Measurements from ENCODE around the gene RNF115. TPM values are rescaled to one million over a fixed set of nuclear protein-coding genes. Genes with fewer than 3 reads are reported as not detected.
"Not testable (repeated sequence)": the region's sequence is repeated elsewhere in the genome, so short reads cannot be mapped to it uniquely, and the experiment has no call there.

The RNF115 gene
- total and polyA plus RNA-seq, 2 of the 4 experiments (the other 2 are of a cell fraction), result 13.5 to 22.9 TPM

DNA sequence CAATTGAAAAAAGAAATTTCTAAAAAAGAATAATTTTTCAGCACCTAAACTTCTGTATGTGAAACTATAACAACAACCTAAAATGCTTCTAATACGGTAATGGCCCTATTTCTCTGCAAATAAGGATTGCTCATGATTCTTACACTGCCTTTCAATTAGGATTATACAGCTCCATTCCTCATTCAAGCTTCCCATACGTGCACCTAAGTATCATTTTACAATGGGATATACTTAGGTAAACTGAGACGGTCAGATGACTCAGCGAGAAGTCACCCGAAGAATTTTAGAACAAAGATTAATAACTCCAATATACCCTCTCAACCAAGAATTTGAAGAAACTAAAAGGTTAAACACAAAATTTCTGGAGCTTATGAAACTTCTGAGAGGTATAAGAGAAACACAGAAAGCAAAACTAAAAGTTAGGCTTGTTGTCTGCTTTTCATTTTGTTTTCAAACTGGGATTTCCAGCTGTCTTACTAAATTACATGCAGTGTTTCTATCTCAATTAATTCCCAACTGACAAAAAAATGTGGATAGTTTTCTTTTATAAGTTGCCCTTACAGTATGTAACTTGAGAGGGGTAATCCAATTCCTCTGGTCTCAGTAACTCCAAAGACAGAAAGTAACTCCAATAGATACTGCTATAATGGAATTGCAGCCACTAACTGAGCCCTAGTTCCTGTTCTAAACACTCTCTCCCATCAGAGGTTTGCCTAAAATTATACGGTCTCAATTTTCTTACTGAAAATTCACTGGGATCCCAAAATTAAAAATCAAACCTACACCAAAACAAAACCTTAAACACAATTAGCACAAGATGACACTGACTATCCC, 10.7 kb downstream of the RNF115 start:
- H2BK5ac ChIP-seq (ENCODE audit: low read depth, low read length, poor library complexity, severe bottlenecking); BruUV-seq (replicated peaks); H3K9ac ChIP-seq (ENCODE audit: low read depth, low read length); H2BK20ac ChIP-seq (ENCODE audit: low read depth, low read length); POLR2A ChIA-PET (ENCODE audit: unreplicated experiment); H3K36me3 ChIP-seq (ENCODE audit: control insufficient read depth, insufficient read depth, low read length); H3K4me1 ChIP-seq (ENCODE audit: control insufficient read depth, insufficient read depth, low read length); H4K5ac ChIP-seq (ENCODE audit: low read depth, low read length); intact Hi-C loops (cut with micrococcal nuclease); CTCF ChIA-PET; H3K27ac ChIP-seq (ENCODE audit: insufficient read depth, low read length); H2AK5ac ChIP-seq (ENCODE audit: low read depth, low read length); H2BK15ac ChIP-seq (ENCODE audit: low read depth, low read length); H3K27me3 ChIP-seq (ENCODE audit: control insufficient read depth, insufficient read depth, low read length); H4K91ac ChIP-seq (ENCODE audit: insufficient read depth, low read depth, low read length); dilution Hi-C loops (cut with HindIII; ENCODE audit: low sequenced_read_pairs, unreplicated experiment); H3K18ac ChIP-seq (ENCODE audit: low read depth, low read length); H3K9me3 ChIP-seq (ENCODE audit: control insufficient read depth, insufficient read depth, low read length); H3K9me1 ChIP-seq (ENCODE audit: insufficient read depth, low read length); H3K4ac ChIP-seq (ENCODE audit: low read depth, low read length); H2AK9ac ChIP-seq (replicated peaks; ENCODE audit: low read depth, low read length, poor library complexity); H3K56ac ChIP-seq (ENCODE audit: extremely low read depth, insufficient read depth, low read length); H3K79me1 ChIP-seq (ENCODE audit: low read depth in 1 of 2, low read length in 2 of 2); H3K14ac ChIP-seq (replicated peaks; ENCODE audit: low read depth, low read length); in situ Hi-C loops (cut with MboI; ENCODE audit: low sequenced_read_pairs); H2BK120ac ChIP-seq (ENCODE audit: low read depth, low read length); H3K23ac ChIP-seq (ENCODE audit: low read depth, low read length); DNase-seq; H2AFZ ChIP-seq (replicated peaks; ENCODE audit: low read length, poor library complexity): not testable (repeated sequence)
- peak; percentile 63 for ATAC-seq (ENCODE audit: low read depth)
- Histone ChIP-seq H3K4me2 (ENCODE audit: low read depth, low read length) (peak overlapping the region; percentile 67), H4K8ac (ENCODE audit: low read depth in 2 of 2, low read length in 2 of 2) (0 out of 4 replicates have a peak overlapping the region, but pooled peaks of 1 of the 2 experiments have one; percentile 42), H3K4me3 (ENCODE audit: insufficient read depth, low read depth, low read length) (peak overlapping the region; percentile 26; the same call in 1 of the 2 replicates), H4K20me1 (ENCODE audit: insufficient read depth, low read length) (peaks cover 12% of the 10 kb centered on the region; the same call in 1 of the 2 replicates)
- WGBS, 2 experiments (ENCODE audit: extremely low coverage in 2 of 2, insufficient read length in 1 of 2), result no CpG with 5 or more reads among the region's 6 CpGs

Data from IMR-90 (cell line).